ENCODE data around the gene CCDC40.
"Not testable (repeated sequence)": the region's sequence is repeated elsewhere in the genome, so short reads cannot be mapped to it uniquely, and the experiment has no call there.

CCDC40 gene

DNA sequence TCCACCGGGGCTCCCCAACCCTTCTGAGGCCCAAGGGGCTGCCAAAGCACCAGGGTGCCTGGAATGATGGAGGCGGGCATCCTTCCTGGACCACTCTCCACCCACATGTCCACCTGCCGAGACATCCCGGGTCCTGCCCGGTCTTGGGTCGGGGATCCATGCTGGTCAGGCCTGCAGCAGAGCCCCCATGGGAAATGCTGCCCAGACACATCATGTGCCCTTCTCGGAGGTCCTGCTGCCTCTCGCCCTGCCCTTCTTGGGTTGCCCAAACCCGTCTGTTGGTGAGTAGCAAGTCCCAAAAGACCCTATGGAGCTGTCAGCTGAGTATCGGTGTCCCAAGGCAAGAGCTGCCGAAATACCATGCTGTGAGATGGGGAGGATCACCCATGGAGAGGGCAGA lies 50.2 kb downstream of the CCDC40 start:
- DNase-seq = no peak

DNA sequence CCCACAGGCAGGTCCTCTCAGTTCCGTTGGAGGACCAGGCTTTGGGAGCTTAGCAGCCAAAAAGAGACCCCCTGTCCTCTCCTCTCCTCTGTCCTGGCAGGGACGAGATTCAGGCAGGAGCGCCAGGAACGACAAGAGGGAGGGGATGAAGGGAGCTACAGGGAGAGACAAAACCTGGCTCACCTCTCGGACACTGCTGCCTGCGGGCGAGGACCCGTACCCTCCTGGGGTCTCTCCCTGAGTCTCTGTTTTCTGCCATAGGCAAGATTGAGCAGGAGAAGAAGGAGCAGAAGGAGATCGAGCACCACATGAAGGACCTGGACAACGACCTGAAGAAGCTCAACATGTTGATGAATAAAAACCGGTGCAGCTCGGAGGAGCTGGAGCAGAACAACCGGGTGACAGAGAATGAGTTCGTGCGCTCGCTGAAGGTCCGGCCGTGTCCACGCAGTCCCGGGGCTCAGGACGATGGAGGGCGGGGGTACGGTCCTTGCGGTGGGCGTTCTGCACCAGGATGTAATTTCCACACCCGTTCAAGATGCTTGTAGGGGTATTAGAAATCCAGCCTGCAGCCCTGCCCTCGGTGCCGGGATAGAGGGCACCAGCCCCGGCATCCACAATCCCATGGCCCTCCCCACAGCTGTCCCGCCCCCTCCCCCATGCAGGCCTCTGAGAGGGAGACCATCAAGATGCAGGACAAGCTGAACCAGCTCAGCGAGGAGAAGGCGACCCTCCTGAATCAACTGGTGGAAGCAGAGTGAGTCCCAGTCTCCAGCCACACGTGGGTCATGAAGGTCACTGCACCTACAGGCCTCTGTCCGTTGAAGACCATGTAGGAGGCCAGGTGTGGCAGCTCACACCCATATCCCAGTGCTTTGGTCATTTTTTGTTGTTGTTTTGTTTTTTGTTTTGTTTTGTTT lies 51.2 kb downstream of the CCDC40 start:
- DNase-seq = no peak

DNA sequence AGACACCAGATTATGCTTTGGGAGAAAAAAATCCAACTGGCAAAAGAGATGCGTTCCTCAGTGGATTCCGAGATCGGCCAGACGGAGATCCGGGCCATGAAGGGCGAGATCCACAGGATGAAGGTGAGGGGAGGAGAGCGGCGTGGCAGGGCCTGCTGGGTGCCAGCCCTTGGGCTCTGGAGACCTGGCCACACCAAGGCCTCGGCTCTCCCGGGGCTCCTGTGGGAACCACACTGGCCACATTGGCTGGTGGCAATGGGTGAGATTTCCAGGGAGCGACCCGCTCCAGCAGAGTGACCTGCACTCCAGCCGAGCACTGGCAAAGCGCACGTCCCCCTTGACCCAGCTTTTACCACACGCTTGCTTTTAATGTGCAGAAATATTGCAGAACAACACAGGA lies 53.3 kb downstream of the CCDC40 start:
- DNase-seq = no peak

DNA sequence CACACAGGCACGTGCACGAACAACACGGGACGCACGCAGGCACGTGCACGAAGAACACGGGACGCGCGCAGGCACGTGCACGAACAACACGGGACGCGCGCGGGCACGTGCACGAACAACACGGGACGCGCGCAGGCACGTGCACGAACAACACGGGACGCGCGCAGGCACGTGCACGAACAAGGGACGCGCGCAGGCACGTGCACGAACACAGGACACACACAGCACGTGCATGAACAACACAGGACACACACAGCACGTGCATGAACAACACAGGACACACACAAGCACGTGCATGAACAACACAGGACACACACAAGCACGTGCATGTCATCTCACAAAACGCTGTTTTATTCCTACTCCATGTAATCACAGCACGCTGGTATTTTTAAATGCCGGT lies 53.7 kb downstream of the CCDC40 start:
- DNase-seq = not testable (repeated sequence)

DNA sequence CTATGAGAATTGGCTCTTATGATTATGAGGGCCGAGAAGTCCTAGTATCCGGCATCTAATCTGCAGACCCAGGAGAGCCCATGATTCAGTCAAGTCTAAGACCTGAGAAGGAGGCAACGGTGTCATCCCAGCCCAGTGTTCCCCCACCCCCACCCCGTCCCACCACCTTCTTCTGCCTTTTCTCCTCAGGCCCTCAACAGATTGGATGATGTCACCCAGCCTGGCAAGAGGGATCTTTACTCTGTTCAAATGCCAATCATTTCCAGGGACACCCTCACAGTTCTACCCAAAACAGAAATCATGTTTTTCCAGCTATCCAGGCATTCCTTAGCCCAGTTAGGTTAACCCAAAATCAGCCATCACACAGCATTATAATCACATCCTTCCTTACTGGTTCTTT lies 54.9 kb downstream of the CCDC40 start:
- no peak for DNase-seq

DNA sequence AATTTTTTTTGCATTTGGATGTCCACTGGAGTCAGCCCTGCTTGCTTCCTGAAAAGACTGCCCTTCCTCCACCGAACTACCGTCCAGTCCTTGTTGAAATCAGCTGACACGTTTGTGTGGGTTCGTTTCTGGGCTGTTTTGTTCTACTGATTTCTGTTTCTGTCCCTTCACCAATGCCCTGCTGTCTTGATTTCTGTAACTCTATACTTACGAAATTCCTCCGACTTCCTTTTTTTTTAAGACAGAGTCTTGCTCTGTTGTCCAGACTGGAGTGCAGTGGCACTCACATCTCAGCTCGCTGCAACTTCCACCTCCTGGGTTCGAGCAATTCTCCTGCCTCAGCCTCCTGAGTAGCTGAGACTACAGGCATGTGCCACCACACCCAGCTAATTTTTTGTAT lies 56.5 kb downstream of the CCDC40 start:
- no peak for DNase-seq

DNA sequence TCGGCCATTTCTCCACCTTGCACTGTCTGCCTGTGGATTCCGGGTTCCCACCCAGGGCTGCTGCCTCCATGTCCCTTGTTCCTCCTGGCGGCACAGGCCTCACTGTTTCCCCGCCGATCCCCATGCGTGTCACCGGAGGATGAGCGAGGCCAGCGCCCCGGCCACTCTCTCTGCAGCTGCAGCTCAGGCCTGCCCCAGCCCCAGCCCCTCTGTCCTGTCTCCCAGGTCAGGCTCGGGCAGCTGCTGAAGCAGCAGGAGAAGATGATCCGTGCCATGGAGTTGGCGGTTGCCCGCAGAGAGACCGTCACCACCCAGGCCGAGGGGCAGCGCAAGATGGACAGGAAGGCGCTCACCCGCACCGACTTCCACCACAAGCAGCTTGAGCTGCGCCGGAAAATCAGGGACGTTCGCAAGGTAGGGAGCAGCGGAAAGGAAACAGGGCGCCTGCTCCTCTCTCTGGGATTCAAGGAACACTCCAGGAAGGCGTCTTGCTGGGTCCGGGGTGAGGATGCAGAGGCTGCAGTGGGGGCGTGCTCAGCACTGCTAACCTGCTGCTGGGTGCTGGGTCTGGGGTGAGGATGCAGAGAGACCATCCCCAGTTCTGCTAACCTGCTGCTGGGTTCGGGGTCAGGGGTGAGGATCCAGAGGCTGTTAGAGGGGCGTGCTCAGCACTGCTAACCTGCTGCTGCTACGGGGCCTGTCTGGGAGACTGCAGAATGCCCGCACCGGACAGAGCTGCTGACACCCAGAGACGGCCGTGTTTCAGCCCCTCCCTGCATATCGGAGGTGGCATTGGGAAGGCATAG lies 58.8 kb downstream of the CCDC40 start:
- DNase-seq = no peak

DNA sequence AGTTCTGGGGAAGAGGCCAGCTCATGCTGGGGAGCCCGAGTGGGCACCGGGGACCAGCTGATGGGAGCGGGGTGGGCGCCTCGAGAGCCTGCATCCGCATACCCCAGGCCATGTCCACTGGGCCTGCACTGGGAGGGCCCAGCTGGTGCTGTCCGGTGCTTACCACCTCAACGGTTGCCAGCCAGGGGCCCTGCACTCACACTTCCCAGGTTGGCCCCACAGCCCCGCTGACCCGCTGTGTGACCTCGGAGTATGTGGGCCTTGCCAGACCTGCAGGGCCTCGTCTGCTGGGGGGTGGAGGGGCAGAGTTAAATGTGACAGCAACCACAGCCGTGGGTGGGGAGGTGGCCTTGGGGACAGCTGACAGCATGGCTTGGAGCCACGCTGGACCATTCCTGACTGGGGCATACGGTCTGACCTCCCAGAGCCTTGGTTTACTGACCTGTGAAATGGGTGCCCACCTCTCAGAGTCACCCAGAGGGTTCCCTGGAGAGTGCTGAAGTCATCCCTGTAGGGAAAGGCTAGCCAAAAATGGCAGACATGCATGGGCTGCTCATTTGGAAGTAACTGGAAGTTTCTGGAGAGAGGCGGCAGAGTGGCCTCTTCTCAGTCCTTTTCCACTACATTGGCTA lies 59.5 kb downstream of the CCDC40 start:
- no peak for DNase-seq

DNA sequence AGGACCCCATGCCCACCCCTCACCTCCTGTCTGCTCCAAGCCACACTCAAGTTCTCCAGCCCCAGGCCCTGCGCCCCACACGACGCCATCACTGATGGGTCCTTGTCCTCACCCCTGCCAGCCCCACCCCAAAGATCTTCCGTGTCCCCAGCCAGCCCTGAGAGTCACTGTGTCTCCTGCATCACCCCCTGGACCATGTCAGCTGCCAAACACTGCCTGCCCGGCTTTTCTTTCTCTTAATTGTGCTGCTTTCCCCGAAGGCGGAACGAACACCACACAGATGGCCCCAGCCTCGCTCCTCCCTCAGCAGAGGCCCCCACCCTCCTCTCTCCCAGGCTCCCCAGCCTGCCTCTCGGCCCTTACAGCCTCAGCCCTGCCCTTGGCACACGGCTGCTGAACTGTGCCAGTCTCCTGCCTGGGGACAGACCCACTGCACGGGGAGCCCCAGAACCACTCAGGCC lies 60.1 kb downstream of the CCDC40 start:
- DNase-seq = no peak

DNA sequence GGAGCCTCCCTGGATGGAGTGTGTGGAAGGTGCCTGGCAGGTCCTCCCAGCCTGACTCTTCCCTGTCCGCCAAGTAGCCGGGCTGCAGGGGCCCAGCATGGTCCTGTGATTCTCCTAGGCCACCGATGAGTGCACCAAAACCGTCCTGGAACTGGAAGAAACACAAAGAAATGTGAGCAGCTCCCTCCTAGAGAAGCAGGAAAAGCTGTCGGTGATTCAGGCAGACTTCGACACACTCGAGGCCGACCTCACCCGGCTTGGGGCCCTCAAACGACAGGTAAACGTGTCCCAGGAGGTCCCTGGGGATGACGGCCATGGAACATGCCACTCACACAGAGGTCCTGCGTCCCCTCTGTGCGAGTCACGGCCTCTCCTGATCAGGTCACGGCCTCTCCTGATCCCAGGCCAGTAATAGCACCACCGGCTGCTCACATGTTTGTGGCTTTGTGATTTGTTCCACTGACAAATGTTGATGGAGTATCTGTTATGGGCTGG lies 60.7 kb downstream of the CCDC40 start:
- DNase-seq = no peak

DNA sequence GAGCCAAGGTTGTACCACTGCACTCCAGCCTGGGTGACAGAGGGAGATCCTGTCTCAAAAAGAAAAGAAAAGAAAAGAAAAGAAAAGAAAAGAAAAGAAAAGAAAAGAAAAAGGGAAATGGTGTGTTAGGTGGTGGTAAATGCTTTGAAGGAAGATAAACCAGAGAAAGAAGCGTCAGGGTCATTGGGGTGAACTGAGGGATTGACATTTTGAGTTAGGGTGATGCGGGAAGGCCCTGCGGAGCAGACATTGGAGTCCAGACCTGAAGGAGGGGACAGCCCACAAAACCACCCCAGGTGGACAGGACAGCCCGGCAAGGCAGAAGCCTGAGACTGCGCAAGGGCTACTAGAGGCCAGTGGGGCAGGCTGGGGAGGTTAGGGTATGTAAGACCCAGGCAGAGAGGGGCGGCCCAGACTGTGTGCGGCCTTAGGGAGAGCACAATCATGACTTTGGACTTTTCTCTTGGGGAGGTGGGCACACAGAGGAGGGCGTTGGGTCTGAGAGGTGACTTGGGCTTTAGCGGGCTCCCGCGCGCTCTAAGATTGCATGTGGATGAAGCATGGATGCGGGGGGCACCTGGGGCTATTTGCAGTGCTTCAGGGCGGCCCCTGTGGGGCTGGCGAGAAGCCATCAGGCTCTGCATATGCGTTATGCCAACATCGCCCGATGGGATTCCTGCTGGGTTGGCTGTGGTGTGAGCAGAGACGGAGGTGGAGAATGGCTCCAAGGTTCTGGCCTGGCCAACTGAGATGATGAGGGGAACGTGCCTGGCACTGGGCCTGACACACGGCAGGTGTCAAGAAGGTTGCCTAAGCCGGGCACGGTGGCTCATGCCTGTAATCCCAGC lies 61.6 kb downstream of the CCDC40 start:
- DNase-seq = no peak

DNA sequence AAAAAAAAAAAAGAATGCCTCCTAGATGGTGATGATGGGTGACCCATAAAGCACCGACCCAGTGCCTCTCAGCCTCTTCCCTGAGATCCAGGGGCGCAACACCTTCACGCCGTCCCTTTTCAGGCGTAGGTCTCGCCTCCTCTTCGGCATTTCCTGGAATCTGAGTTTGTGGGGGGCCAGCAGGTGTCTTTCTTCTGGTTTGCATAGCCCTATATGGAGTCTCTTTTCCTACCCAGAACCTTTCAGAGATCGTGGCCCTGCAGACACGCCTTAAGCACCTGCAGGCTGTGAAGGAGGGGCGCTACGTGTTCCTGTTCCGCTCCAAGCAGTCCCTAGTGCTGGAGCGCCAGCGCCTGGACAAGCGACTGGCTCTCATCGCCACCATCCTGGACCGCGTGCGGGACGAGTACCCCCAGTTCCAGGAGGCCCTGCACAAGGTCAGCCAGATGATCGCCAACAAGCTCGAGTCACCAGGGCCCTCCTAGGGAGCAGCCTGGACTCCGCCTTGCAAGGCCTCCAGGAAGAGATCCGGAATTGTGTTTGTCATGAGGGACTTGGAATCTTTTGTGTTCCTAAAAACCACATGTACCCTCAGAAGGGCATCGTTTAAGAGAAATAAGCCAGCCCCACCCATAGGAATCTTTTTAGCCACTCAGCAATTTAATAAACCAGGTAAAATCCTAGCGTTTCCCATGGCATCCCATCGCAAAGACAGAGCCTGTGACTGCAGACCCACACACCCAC lies 63.0 kb downstream of the CCDC40 start:
- no peak for DNase-seq

DNA sequence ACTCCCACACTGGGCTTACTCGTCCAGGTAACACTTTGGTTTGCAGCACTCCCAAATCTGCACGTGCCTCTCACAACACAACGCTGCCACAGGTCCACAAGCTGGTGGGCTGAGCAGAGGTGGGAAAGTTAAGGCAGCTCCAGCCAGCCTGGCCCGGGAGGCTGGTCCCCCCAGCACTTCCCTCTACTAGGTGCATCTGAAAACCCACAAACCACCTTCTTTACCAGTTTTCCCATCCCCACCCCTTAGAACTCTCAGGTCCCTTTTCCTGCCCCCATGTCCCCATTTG lies 63.5 kb downstream of the CCDC40 start:
- DNase-seq = no peak

DNA sequence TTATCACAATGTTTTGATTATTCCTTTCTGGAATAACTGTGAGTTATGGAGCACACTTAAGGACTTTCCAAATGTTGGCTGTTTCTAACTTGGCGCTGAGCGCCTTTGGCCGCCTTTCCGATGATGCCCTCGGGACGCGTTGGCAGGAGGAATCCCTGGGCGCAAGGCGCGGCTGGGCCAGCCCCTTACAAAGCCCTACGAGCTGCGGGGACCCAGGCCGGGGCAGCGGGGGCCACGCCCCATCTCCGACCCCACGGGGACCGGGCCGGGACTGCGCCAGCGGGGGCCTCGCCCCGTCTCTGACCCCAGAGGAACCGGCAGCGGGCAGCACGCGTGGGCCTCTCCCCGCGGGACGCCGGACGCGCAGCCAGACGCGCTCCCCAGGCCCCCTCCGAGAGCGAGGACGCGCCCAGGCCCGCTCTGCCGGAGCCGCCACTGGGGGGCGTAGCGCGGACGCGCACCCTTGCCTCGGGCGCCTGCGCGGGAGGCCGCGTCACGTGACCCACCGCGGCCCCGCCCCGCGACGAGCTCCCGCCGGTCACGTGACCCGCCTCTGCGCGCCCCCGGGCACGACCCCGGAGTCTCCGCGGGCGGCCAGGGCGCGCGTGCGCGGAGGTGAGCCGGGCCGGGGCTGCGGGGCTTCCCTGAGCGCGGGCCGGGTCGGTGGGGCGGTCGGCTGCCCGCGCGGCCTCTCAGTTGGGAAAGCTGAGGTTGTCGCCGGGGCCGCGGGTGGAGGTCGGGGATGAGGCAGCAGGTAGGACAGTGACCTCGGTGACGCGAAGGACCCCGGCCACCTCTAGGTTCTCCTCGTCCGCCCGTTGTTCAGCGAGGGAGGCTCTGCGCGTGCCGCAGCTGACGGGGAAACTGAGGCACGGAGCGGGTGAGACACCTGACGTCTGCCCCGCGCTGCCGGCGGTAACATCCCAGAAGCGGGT lies 64.8 kb downstream of the CCDC40 start, which contains the start of gene GAA:
TSS of gene GAA (plus strand) at position 571 of the 935 bp plus-strand sequence. CDS start 3,006 bp downstream, outside the sequence.
- DNase-seq = peak; percentile 76 to 88 (median 86)

DNA sequence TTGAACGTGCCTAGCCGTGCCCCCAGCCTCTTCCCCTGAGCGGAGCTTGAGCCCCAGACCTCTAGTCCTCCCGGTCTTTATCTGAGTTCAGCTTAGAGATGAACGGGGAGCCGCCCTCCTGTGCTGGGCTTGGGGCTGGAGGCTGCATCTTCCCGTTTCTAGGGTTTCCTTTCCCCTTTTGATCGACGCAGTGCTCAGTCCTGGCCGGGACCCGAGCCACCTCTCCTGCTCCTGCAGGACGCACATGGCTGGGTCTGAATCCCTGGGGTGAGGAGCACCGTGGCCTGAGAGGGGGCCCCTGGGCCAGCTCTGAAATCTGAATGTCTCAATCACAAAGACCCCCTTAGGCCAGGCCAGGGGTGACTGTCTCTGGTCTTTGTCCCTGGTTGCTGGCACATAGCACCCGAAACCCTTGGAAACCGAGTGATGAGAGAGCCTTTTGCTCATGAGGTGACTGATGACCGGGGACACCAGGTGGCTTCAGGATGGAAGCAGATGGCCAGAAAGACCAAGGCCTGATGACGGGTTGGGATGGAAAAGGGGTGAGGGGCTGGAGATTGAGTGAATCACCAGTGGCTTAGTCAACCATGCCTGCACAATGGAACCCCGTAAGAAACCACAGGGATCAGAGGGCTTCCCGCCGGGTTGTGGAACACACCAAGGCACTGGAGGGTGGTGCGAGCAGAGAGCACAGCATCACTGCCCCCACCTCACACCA lies 65.7 kb downstream of the CCDC40 start:
- DNase-seq = no peak

DNA sequence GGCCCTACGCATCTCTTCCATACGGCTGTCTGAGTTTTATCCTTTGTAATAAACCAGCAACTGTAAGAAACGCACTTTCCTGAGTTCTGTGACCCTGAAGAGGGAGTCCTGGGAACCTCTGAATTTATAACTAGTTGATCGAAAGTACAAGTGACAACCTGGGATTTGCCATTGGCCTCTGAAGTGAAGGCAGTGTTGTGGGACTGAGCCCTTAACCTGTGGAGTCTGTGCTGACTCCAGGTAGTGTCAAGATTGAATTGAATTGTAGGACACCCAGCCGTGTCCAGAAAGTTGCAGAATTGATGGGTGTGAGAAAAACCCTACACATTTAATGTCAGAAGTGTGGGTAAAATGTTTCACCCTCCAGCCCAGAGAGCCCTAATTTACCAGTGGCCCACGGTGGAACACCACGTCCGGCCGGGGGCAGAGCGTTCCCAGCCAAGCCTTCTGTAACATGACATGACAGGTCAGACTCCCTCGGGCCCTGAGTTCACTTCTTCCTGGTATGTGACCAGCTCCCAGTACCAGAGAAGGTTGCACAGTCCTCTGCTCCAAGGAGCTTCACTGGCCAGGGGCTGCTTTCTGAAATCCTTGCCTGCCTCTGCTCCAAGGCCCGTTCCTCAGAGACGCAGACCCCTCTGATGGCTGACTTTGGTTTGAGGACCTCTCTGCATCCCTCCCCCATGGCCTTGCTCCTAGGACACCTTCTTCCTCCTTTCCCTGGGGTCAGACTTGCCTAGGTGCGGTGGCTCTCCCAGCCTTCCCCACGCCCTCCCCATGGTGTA lies 66.4 kb downstream of the CCDC40 start:
- DNase-seq = no peak

DNA sequence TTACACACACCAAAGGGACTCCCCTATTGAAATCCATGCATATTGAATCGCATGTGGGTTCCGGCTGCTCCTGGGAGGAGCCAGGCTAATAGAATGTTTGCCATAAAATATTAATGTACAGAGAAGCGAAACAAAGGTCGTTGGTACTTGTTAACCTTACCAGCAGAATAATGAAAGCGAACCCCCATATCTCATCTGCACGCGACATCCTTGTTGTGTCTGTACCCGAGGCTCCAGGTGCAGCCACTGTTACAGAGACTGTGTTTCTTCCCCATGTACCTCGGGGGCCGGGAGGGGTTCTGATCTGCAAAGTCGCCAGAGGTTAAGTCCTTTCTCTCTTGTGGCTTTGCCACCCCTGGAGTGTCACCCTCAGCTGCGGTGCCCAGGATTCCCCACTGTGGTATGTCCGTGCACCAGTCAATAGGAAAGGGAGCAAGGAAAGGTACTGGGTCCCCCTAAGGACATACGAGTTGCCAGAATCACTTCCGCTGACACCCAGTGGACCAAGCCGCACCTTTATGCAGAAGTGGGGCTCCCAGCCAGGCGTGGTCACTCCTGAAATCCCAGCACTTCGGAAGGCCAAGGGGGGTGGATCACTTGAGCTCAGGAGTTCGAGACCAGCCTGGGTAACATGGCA lies 67.1 kb downstream of the CCDC40 start:
- DNase-seq = no peak

DNA sequence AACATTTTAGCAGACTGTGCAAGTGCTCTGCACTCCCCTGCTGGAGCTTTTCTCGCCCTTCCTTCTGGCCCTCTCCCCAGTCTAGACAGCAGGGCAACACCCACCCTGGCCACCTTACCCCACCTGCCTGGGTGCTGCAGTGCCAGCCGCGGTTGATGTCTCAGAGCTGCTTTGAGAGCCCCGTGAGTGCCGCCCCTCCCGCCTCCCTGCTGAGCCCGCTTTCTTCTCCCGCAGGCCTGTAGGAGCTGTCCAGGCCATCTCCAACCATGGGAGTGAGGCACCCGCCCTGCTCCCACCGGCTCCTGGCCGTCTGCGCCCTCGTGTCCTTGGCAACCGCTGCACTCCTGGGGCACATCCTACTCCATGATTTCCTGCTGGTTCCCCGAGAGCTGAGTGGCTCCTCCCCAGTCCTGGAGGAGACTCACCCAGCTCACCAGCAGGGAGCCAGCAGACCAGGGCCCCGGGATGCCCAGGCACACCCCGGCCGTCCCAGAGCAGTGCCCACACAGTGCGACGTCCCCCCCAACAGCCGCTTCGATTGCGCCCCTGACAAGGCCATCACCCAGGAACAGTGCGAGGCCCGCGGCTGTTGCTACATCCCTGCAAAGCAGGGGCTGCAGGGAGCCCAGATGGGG lies 68.0 kb downstream of the CCDC40 start:
- no peak for DNase-seq
